ENCODE results near the gene ATP5MK. TPM values are rescaled to one million over a fixed set of nuclear protein-coding genes. Genes with fewer than 3 reads are reported as not detected.

The ATP5MK gene
- total and polyA plus RNA-seq, 2 of the 8 experiments (the other 6 are each of a cell fraction or from before 2014, with no cell fraction given): 280 to 312 TPM

DNA sequence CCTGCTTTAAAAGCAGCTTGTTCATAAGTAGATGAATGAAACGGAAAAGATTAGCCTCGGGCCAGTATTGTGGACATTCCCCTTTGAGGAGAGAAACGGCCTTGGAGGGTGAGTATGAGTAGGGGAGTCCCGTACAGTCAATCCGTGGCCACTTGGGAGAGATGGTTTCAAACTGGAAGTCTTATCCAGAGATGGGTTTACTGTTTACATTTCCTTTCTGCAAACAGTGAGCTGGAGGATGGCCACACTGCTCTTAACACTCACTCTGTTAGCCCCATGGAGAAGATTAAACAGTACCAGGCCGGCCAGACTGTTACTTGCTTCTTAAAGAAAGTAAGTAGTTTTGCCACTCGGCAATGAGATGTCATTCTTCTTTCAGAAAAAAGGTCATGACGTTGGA, 35.6 kb upstream of the ATP5MK start:
- no peak overlapping the region for H3K27ac ChIP-seq (ENCODE audit: low read depth, low read length)
- no peak overlapping the region for H3K14ac ChIP-seq (ENCODE audit: insufficient read length)
- H3K23me2 ChIP-seq (ENCODE audit: low read depth, low read length): no peaks in the 10 kb centered on the region
- H4K91ac ChIP-seq (replicated peaks; ENCODE audit: insufficient read length, low read length): no peak overlapping the region
- POLR2A ChIA-PET (ENCODE audit: partially characterized antibody): interaction anchor here (0.7 to 1.5 kb wide), 3 partner anchors 8 to 49 kb away, joined by 3 read pairs; no protein-coding TSS in a partner anchor
- H3K4ac ChIP-seq (replicated peaks; ENCODE audit: insufficient read length, low read depth, low read length): no peak overlapping the region
- H2AK5ac ChIP-seq (ENCODE audit: low read depth, low read length): no peak overlapping the region
- H2AFZ ChIP-seq (ENCODE audit: low read length): no peak overlapping the region
- H4K5ac ChIP-seq (ENCODE audit: insufficient read length, low read depth, low read length): no peak overlapping the region
- H3K18ac ChIP-seq (ENCODE audit: extremely low read depth, low read length): no peak overlapping the region
- H2BK120ac ChIP-seq (replicated peaks; ENCODE audit: low read depth, low read length): no peak overlapping the region
- H3K4me2 ChIP-seq (ENCODE audit: insufficient read depth in 1 of 2, low read depth in 2 of 2, low read length in 2 of 2): no peak overlapping the region
- H3K56ac ChIP-seq (replicated peaks; ENCODE audit: insufficient read length, low read depth, low read length): no peak overlapping the region
- H4K20me1 ChIP-seq (replicated peaks in 1 of 2; ENCODE audit: control insufficient read depth in 1 of 2, insufficient read depth in 2 of 2, low read length in 2 of 2): no peaks in the 10 kb centered on the region
- H2BK5ac ChIP-seq (ENCODE audit: low read depth, low read length): no peak overlapping the region
- no peak overlapping the region for H3K4me3 ChIP-seq (ENCODE audit: extremely low read depth in 1 of 4, insufficient read depth in 2 of 4, low read depth in 3 of 4, low read length in 4 of 4)
- no peak for DNase-seq (ENCODE audit: low read depth in 1 of 2, low spot score in 2 of 2)
- TF ChIP-seq RNF2 (IDR thresholded peaks at IDR 0.05; ENCODE audit: borderline replicate concordance, low read depth, low read length, missing control alignments, poor library complexity, severe bottlenecking): no peak
- H3K9ac ChIP-seq (replicated peaks in 1 of 4; ENCODE audit: extremely low read depth in 1 of 4, low read depth in 3 of 4, low read length in 3 of 4): no peak overlapping the region
- no peaks in the 10 kb centered on the region for H3K4me1 ChIP-seq (replicated peaks in 1 of 4; ENCODE audit: control insufficient read depth in 3 of 4, insufficient read depth in 4 of 4, low read length in 3 of 4)
- H2BK15ac ChIP-seq (ENCODE audit: low read length): no peak overlapping the region
- CTCF ChIA-PET (ENCODE audit: partially characterized antibody): interaction anchor here (0.8 to 2.0 kb wide), 2 partner anchors 15 to 43 kb away, joined by 3 to 17 read pairs; no protein-coding TSS in a partner anchor
- no peaks in the 10 kb centered on the region for H3K27me3 ChIP-seq (replicated peaks in 1 of 4; ENCODE audit: control insufficient read depth in 3 of 4, extremely low read depth in 1 of 4, insufficient read depth in 3 of 4, low read length in 3 of 4)
- no peak overlapping the region for H3K23ac ChIP-seq (ENCODE audit: insufficient read length)
- no peaks in the 10 kb centered on the region for H3K79me2 ChIP-seq (ENCODE audit: control insufficient read depth in 1 of 2, insufficient read depth in 2 of 2, low read length in 2 of 2)
- no peak overlapping the region for H4K8ac ChIP-seq (ENCODE audit: extremely low read depth, insufficient read depth, low read length)
- 94% methylated on average over 8 of the region's 8 CpGs; no CpG with 5 or more reads in 1 of the 2 experiments for WGBS, 2 experiments (ENCODE audit: extremely low coverage in 1 of 2, insufficient coverage in 1 of 2, insufficient read length in 1 of 2, insufficient replicate concordance in 2 of 2, low coverage in 1 of 2, low lambda C conversion rate in 2 of 2, missing lambda C conversion rate in 1 of 2)
- peaks cover 25 to 81% (median 61%) of the 10 kb centered on the region in 4 experiments for H3K36me3 ChIP-seq (ENCODE audit: control insufficient read depth in 2 of 4, insufficient read depth in 4 of 4, low read length in 3 of 4)
- H2BK20ac ChIP-seq (ENCODE audit: low read length): no peak overlapping the region
- no peak for FAIRE-seq
- H3K79me1 ChIP-seq (ENCODE audit: low read depth, low read length): no peaks in the 10 kb centered on the region
- no peak overlapping the region for H2BK12ac ChIP-seq (ENCODE audit: low read depth, low read length)
- no peaks in the 10 kb centered on the region for H3K9me3 ChIP-seq (ENCODE audit: insufficient read depth in 2 of 2, low read depth in 1 of 2, low read length in 1 of 2)

Data from H1 (cell line).